Lower lobe of right lung (tissue), 2 donors: ENCODE measurements around the gene SRP68. TPM values are rescaled to one million over a fixed set of nuclear protein-coding genes. Genes with fewer than 3 reads are reported as not detected.

ENCODE experiments used
- ATAC-seq, 2 donors: fragments of 200-7000 bp; cut with Tn5 transposase; one replicate each; pipeline ENCODE4 v1.9.1; 2020 to 2022; ENCODE audit warnings: mild to moderate bottlenecking in 2 of 2, moderate library complexity in 2 of 2
- DNase-seq: peaks from one replicate; pipeline ENCODE4 v3.0.0-alpha.2; 2020
- H3K27ac ChIP-seq: fragments of 200-600 bp; one replicate; pipeline ENCODE4 v1.8.0; 2022
- H3K27me3 ChIP-seq: fragments of 200-600 bp; one replicate; pipeline ENCODE4 v1.8.0; 2022; ENCODE audit warnings: low read depth
- H3K36me3 ChIP-seq: fragments of 200-600 bp; one replicate; pipeline ENCODE4 v1.8.0; 2022; ENCODE audit warnings: mild to moderate bottlenecking
- H3K4me1 ChIP-seq: fragments of 200-600 bp; one replicate; pipeline ENCODE4 v1.8.0; 2022
- H3K4me3 ChIP-seq: fragments of 200-600 bp; one replicate; pipeline ENCODE4 v1.8.0; 2022; ENCODE audit warnings: mild to moderate bottlenecking
- H3K9me3 ChIP-seq: fragments of 200-600 bp; one replicate; pipeline ENCODE4 v1.8.0; 2022
- intact Hi-C: fragments of 100-400 bp; cut with DNase I; formaldehyde crosslinking; loops from one replicate; pipeline ENCODE4 v1.11.0; 2022
- total RNA-seq: library from RNA; stranded (reverse); fragmentation: NEBNext Ultra II Directional; extraction: Animal tissue kit (Norgen Biotek cat#: 25700); gene quantifications from one replicate; pipeline ENCODE4 v1.2.1, GENCODE V29; 2021
- TF ChIP-seq, protein P1 (sequence below): fragments of 200-600 bp; IDR thresholded peaks from one replicate; pipeline ENCODE4 v1.8.0; 2022; ENCODE audit warnings: antibody characterized with exemption, mild to moderate bottlenecking
- donor health status: DM: no; HTN: yes; CAD: no; lungs with severe emphysema.

Gene SRP68
- total RNA-seq, 1 donor from 2014 or later: 65.0 TPM

DNA sequence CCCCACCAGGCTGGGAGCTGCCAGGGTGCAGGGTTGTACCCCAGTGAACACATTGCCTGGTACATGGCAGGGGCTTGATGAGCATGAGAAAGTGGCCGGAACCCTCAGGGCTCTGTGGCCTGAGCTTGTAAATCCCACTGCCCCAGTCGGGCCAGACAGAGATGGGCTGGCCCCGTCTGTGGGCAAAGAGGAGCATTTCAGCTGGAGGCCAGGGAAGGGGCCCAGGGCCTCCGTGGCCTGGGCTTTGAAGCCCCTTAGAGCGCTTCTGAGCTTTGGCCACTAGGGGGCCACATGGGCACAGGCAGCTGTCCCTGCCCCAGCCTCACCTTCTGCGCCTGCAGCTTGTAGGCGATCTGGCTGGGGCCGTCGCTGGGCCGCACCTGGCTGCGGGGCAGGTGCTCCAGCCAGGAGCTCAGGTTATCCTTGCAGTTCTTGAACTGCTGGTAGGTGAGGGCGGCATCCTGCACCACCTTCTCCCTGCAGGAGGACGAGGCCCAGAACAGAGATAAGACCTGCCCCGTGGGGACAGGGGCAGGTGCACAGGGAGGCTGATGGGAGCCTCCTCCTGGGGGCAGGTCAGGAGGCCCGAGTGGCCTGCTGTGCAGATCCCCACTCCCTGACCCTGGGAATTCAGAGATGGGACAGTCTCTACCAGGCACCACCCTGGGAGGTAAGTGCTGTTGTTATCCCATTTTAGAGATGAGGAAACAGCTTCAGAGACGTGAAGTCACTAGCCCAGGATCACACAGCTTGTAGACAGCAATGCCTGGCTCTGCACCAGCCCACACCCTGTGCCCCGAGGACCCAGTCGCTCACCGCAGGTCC is 58.0 kb downstream of the SRP68 start:
- TF ChIP-seq, protein P1, sequence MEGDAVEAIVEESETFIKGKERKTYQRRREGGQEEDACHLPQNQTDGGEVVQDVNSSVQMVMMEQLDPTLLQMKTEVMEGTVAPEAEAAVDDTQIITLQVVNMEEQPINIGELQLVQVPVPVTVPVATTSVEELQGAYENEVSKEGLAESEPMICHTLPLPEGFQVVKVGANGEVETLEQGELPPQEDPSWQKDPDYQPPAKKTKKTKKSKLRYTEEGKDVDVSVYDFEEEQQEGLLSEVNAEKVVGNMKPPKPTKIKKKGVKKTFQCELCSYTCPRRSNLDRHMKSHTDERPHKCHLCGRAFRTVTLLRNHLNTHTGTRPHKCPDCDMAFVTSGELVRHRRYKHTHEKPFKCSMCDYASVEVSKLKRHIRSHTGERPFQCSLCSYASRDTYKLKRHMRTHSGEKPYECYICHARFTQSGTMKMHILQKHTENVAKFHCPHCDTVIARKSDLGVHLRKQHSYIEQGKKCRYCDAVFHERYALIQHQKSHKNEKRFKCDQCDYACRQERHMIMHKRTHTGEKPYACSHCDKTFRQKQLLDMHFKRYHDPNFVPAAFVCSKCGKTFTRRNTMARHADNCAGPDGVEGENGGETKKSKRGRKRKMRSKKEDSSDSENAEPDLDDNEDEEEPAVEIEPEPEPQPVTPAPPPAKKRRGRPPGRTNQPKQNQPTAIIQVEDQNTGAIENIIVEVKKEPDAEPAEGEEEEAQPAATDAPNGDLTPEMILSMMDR: peak; percentile 98
- intact Hi-C loops: no loop called here
- DNase-seq: peak; percentile 86
- Histone ChIP-seq H3K9me3 (no peaks in the 10 kb centered on the region), H3K27ac (no peak overlapping the region), H3K27me3 (no peaks in the 10 kb centered on the region), H3K4me1 (peaks cover 10% of the 10 kb centered on the region), H3K36me3 (peaks cover 43% of the 10 kb centered on the region), H3K4me3 (no peak overlapping the region)
- peak; percentile 89 to 90 for ATAC-seq

DNA sequence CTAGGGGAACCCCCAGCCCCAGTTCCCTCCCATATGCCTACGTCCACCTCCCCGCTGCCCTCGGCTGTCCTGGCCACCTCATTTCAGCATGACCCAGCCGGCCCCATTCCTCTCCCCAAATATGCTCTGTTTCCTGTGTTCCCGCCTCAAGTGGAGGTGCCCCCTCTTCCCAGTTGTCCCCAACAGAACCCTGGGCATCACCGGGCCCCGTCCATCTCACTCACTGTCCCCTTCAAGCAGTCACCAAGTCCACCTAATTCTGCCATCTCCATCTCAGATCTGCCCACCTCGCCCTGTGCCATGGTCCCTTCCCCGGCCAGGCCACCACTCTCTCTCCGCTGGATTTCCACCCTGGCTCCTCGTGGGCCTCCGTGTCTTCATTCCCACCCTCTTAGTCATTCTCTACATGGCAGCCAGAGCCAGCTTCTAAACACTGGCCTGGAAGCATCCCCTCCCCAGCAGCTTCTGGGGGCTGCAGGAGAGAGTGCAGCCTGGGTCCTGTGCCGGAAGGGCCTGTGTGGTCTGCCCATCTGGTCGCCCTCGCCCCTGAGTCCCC is 58.9 kb downstream of the SRP68 start:
- H3K4me1 ChIP-seq: peaks cover 10% of the 10 kb centered on the region
- no peak for ATAC-seq
- H3K4me3 ChIP-seq: no peak overlapping the region
- H3K27me3 ChIP-seq: no peaks in the 10 kb centered on the region
- TF ChIP-seq, protein P1: no peak
- no peak for DNase-seq
- H3K9me3 ChIP-seq: no peaks in the 10 kb centered on the region
- no peak overlapping the region for H3K27ac ChIP-seq
- intact Hi-C loops: no loop called here
- H3K36me3 ChIP-seq: peaks cover 40% of the 10 kb centered on the region

DNA sequence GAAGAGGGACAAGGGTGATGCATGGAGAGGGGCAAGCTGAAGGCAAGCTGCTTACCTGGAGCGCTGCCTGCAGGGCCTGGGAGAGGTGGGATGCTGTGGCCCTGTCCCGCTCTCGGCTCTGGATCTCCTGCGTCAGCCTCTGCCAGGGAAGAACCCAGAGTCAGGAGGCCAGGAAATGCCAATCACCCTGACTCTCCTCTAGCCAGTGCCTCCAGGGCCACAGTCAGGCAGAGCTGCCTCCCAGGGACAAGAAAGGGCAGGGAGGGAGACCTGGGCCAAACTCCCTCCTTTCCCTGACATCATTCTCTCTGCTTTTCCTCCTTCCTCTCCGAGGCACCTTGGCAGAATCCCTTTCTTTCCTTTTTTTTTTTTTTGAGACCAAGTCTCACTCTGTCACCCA is 60.4 kb downstream of the SRP68 start:
- TF ChIP-seq, protein P1: no peak
- Histone ChIP-seq H3K9me3 (no peaks in the 10 kb centered on the region), H3K4me3 (no peak overlapping the region), H3K4me1 (peaks cover 10% of the 10 kb centered on the region), H3K27me3 (no peaks in the 10 kb centered on the region), H3K27ac (no peak overlapping the region), H3K36me3 (peaks cover 43% of the 10 kb centered on the region)
- ATAC-seq (no peak), DNase-seq (no peak)
- intact Hi-C loops: no loop called here

DNA sequence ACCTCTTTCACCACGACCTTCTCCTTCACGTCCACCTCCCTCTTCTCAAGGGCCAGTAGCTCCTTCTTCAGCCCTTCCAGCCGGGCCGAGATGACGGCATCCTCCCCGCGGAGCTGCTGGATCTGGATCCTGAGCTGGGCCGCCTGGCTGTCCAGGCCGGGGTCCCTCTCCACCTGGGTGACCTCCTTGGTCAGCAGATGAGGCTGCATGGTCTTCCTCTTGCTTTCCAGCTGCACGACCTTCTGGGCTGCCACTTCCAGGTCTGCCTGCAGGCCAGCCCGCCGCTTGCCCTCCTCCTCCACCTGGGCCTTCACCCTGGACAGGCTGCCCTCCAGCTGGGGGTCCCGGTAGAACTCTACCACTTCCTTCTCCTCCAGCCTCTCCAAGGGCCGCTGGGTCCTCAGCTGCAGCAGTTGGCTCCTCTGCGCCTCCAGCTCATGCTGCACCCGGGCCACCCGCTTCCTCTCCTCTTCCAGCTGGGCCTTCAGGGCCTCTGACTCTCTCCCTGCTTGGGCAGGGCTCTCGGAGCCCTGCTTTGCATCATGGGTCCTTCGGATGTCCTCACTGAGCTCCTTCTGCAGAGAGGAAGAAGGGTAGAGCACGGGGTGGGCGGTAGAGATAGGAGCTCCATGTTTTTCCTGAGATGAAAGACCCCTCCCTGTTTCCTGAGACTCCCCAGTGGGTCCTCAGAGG is 62.2 kb downstream of the SRP68 start:
- H3K27me3 ChIP-seq: no peaks in the 10 kb centered on the region
- TF ChIP-seq, protein P1: no peak
- no peak overlapping the region for H3K4me3 ChIP-seq
- H3K4me1 ChIP-seq: peaks cover 20% of the 10 kb centered on the region
- DNase-seq (no peak), ATAC-seq (no peak)
- no peak overlapping the region for H3K27ac ChIP-seq
- H3K36me3 ChIP-seq: peaks cover 51% of the 10 kb centered on the region
- no peaks in the 10 kb centered on the region for H3K9me3 ChIP-seq
- intact Hi-C loops: loop anchor here (10.0 kb wide), 1 partner anchor 105 kb away; the partner anchor contains the start of gene MRPL38

DNA sequence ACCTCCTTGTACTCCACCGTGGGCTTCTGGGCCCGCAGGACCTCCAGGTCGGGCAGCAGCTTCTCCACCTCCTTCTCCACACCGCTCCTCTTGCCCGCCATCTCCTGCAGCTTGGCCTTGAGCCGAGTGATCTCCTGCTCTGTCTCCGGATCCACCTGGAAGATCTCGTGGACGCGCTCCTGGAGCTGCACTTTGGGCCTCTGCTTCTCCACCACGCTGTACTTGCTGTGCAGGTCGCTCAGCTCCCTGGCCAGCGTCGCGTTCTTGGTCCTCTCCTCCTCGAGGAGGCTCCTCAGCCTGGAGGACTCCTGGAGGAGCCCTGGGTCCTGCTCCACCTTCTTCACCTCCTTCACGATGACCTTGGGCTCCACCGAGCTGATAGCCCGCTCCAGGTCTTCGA is 62.9 kb downstream of the SRP68 start:
- no peak overlapping the region for H3K4me3 ChIP-seq
- no peaks in the 10 kb centered on the region for H3K9me3 ChIP-seq
- H3K27ac ChIP-seq: no peak overlapping the region
- intact Hi-C loops: loop anchor here (10.0 kb wide), 1 partner anchor 105 kb away; the partner anchor contains the start of gene MRPL38
- TF ChIP-seq, protein P1: no peak
- DNase-seq (no peak), ATAC-seq (no peak)
- peaks cover 49% of the 10 kb centered on the region for H3K36me3 ChIP-seq
- peaks cover 22% of the 10 kb centered on the region for H3K4me1 ChIP-seq
- no peaks in the 10 kb centered on the region for H3K27me3 ChIP-seq
